GM18868 (cell line): ENCODE measurements around the gene EVC2.

ENCODE experiments used
- ATAC-seq: cut with Tn5 transposase; IDR thresholded peaks from one replicate; pipeline ENCODE4 v1.9.1; 2021; ENCODE audit warnings: mild to moderate bottlenecking, moderate library complexity; ENCODE audit not compliant: unreplicated experiment

EVC2 gene

DNA sequence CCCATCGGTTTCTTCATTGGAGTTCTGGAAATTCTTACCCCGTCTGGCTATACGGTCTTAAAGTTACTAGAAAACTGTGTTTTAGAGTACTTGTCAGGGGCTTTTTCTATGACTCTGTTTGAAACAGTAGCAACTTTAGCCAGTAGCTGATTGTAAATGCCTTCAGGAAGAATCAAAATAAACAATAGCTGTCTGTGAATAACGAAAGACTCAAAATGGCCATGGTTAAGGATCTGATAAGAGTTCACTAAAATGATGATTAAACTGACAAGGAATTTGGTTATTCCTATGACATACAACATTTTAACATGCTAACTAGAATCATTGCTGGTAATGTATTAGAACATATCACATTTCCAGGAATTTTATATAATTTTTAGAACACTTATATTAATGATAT is 191.0 kb downstream of the EVC2 start:
- no peak for ATAC-seq

DNA sequence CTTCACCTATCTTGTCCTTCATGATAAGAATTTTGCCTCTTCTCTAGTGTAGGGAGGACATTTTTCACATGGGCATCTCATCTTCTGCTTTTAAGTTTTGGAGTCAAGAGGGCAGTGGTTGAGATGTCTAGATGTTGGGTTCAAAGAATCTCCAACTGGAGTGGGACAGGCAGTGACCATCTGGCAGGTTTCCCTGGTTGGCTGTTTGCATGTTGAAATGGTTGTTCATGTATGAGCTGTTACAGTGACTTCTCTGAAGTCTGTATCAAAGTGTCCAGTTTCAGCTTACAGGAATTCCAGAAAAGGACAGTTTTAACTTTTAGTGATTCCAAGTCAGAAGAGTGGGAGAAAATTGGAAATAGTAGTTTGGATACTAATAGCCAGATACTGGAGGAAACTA is 192.7 kb downstream of the EVC2 start:
- no peak for ATAC-seq
